Tongue (tissue), 2 donors: ENCODE results near the gene ATXN1. TPM values are rescaled to one million over a fixed set of nuclear protein-coding genes. Genes with fewer than 3 reads are reported as not detected.
"Not testable (repeated sequence)": the region's sequence is repeated elsewhere in the genome, so short reads cannot be mapped to it uniquely, and the experiment has no call there.

ENCODE experiments used
- DNase-seq: peaks from one replicate; pipeline ENCODE4 v3.0.0-alpha.2; 2015
- total RNA-seq: library from RNA; depleted of rRNA; stranded (reverse); fragments of >200 nt; gene quantifications from one replicate; pipeline ENCODE4 v1.2.3, GENCODE V29; 2014

Gene ATXN1
- total RNA-seq, 1 donor from 2014 or later, result 52.0 TPM

GRCh38 chr6:16274483-16274882 lies 486.8 kb downstream of the ATXN1 start:
- DNase-seq, result no peak

- DNase-seq, result peak; percentile 72
These were observed 488.0 kb downstream of the ATXN1 start for GRCh38 chr6:16273256-16273655.

GRCh38 chr6:16272201-16272600 lies 489.1 kb downstream of the ATXN1 start:
- no peak for DNase-seq

- DNase-seq, result no peak
These were observed 489.8 kb downstream of the ATXN1 start for GRCh38 chr6:16271428-16271827.

DNA sequence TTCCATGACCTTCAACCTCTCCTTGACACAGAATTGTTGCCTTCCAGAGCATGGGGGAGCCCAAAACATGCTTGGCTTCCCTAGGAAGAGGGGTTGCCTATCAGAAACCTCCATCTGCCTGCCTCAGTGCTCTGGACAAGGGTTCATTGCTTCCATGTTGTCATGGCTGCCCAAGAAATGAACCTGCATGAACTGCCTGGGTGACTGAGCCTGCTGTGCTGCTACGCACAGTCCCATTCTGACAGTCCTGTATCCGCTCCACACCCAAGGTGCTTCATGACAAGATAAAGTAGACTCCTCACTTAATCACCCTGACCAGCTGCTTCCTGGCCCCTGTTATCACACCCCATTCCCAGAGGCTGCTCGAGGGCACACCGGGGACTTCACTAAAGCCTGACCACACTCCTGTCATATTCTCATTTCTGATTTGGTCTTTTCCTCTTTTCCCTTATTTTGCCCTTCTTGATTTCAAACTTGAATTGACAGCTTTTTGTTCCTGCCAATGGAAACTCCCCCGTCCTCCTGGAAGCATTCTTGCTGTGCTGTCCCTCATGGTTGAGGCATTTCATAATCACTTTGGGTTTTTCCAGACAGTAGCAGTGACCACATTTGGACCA lies 491.0 kb downstream of the ATXN1 start:
- DNase-seq, result no peak

- not testable (repeated sequence) for DNase-seq
These were observed 491.7 kb downstream of the ATXN1 start for GRCh38 chr6:16269442-16270070.

DNA sequence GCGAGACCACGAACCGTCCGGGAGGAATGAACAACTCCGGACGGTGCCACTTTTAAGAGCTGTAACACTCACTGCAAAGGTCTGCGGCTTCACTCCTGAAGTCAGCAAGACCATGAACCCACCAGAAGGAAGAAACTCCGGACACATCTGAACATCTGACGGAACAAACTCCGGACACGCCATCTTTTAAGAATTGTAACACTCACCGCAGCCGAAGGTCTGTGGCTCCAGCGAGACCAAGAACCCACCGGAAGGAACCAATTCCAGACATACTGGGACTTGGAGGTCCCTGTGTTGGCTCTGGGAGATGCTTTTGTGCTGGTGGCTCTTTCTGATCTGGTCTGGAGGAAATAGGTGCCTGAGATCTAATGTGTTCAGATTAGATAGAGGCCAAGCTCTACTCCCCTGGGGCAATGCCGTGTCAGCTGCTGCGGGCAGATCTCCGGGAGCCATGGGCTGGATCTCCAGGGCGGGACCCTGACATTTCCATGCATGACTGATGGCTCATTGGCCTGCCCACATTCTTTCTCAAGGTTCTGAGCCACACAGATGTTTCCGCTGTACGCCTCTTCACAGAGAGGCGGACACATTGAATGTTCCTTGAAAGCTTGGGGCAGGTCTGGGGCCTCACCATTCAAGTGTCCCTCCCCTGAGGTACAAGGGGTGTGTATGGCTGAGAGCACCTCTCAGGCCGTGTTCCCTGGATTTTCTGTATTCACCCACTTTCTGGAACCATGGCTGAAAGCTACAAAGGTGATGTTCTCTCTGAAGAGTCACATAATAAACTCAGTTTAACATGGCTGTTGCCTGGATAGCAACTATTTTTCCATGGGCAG lies 493.6 kb downstream of the ATXN1 start:
- DNase-seq, result no peak

- DNase-seq, result no peak
These were observed 495.6 kb downstream of the ATXN1 start for GRCh38 chr6:16265351-16266341.

- DNase-seq, result no peak
These were observed 496.5 kb downstream of the ATXN1 start for GRCh38 chr6:16264785-16265184.

- DNase-seq, result not testable (repeated sequence)
These were observed 497.7 kb downstream of the ATXN1 start for GRCh38 chr6:16263464-16264099.

DNA sequence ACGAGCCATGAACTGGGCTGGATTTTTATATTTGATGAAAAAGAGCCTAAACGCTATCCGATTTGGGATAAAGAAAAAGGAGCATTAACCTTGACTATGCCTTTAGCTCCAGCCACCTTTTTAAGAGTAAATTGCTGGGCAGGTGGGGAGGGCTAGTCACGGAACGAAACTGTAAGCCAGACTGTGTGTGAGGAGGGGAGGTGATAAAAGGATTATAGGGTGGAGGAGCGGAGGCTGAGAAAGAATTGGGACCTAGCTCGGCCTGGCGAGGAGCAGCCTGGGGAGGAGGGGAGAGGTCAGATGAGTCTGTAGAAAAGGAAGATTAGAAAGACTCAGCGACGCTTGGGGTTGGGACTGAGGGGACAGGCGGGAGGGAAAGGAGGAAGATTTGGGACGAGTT lies 498.5 kb downstream of the ATXN1 start:
- not testable (repeated sequence) for DNase-seq

DNA sequence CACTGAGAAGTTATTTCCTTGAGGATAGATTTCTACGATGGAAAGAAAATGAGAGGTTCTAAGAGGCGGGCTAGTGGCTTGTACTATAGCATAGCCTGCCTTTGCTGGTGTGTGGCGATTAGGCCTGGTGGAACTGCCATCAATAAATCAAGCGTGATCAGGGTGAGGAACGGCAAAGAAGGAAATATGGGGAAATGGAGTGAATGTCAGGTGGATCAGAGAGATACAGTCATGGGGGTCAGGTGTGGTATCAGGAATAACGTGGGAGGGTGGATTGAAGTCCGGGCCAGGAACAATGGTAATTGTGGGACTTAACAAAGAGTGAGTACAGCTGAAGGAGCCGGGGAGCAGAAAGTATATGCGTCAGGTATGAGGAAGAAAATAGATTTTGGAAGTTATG lies 500.7 kb downstream of the ATXN1 start:
- DNase-seq, result not testable (repeated sequence)

DNA sequence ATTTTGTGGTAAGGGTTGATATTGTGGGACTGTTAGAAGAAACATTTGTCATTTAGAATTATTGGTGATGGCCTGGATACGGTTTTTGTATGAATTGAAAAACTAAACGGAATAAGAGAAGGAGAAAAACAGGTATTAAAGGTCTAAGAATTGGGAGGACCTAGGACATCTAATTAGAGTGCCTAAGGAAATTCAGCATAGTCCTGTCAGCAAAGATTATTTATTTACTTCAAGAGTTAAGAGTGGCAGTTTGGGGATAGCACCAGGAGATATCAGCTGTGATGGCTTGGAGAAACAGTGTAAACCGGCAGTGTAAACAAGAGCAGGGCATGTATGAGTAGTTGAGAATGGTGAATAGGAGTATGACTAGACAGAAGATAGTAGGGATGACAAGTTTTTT lies 501.7 kb downstream of the ATXN1 start:
- not testable (repeated sequence) for DNase-seq

DNA sequence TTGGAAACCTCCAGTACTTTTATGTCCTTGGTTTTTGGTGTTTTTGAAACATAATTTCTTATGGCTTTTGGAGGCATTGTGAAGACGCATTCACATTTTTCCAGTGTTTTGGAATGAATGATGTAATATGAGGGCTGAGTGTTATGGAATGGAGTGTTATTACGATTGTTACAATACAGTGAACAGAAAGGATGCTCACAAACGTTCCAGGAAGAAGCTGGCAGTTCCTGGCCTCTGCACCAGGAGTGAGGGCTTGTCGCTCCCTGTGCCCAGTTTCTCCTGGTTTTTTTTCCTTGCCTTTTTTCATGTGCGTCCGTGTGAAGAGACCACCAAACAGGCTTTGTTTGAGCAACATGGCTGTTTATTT lies 502.6 kb downstream of the ATXN1 start:
- DNase-seq, result no peak

DNA sequence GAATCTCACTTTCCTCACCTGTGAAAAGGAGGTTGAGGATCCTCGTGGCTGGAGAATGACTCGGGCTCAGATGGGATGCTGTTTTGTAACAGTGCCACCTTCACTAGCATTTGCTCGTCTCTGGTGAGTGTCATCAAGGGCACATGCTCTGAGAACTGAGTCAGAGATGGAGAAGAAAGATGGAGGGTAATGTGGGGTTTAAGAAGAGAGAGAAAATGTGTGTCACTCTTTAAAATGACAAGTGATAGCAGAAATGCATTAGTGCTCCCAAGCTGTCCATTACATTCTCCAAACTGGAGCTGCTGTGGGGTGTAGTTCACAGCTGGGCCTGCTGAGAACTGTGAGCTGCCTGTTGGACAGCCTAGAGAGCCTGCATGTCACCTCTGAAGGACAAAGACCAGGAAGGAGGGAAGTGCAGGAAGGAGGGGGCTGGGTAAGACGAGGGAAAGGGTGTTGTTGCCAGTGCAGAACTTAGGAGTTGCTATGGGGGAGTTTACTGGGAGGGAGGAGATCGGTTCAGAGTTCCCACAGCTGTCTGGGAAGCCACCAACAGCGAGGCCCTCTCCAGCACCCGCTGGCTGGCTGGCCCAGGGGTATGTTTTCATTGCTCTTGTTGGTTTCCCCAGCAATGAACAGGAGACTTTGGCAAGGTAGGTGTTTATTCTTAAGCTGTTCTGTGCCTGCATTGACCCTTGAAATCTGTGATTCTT lies 503.1 kb downstream of the ATXN1 start:
- DNase-seq, result no peak

GRCh38 chr6:16256781-16257180 lies 504.5 kb downstream of the ATXN1 start:
- no peak for DNase-seq

DNA sequence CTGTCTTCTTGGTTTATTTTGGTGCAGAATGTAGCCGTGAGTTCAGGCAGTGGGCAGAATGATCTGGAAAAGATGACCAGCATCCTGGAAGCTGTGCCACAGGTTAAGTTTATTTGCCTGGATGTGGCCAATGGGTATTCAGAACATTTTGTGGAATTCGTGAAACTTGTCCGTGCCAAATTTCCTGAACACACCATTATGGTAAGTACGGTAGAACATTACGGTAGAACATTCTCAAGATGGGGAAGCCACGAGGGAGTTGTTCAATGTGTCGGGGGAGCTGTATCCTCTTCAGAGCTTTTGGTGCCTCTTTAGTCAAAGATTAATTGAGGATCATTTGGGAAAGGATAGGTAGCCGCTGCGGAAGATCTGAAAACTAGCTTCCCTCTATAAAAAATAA lies 506.7 kb downstream of the ATXN1 start:
- no peak for DNase-seq

DNA sequence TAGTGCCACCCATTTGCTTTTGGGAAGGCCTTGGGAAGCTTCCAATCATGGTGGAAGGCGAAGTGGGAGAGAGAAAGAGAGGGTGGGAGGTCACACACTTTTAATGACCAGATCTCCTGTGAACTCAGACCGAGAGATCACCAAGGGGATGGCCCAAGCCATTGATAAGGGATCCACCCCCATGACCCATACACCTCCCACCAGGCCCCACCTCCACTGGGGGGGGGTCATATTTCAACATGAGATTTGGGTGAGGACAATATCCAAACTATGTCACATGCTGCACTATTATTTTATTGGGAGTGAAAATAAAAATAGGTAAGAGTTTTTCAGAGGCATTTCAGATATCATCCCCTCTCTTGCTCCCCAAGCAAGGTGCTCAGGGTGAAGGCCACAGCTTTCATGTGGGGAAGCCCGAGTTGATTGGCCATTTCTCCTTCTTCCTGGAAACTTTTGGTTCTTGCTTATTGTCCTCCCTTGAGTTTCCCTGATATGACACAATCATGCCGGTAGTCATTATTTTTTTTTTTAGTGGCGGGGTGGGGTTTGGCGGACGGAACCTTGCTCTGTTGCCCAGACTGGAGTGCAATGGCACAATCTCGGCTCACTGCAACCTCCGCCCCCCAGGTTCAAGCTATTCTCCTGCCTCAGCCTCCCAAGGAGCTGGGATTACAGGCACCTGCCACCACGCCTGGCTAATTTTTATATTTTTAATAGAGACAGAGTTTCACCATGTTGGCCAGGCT lies 507.7 kb downstream of the ATXN1 start:
- no peak for DNase-seq

- DNase-seq, result no peak
These were observed 508.5 kb downstream of the ATXN1 start for GRCh38 chr6:16252686-16253299.

GRCh38 chr6:16251706-16252105 lies 509.6 kb downstream of the ATXN1 start:
- no peak for DNase-seq
